Fibroblast of villous mesenchyme (primary cell): ENCODE data around the gene RFX6. TPM values are rescaled to one million over a fixed set of nuclear protein-coding genes. Genes with fewer than 3 reads are reported as not detected.

Experiments
- DNase-seq: peaks from one replicate; pipeline ENCODE4 v3.0.0-alpha.2; 2010; ENCODE audit warnings: low read depth
- H3K4me3 ChIP-seq: 2 replicates; pipeline ENCODE4 v1.5.1; 2011; ENCODE audit warnings: low read depth, mild to moderate bottlenecking, low read length
- CTCF ChIP-seq: IDR thresholded peaks from 2 replicates; pipeline ENCODE4 v1.5.1; 2012; ENCODE audit warnings: low read depth, mild to moderate bottlenecking, low read length; ENCODE audit not compliant: insufficient read depth
- total RNA-seq: library from RNA; depleted of rRNA; stranded (reverse); fragments of >200 nt; gene quantifications from 2 replicates; pipeline ENCODE4 v1.2.3, GENCODE V29; 2012

Gene RFX6
- total RNA-seq, 1 donor = not detected

- DNase-seq = peak; percentile 32
- no peak for TF ChIP-seq CTCF
- H3K4me3 ChIP-seq = no peak overlapping the region
Measured at GRCh38 chr6:116842459-116842858, 34.6 kb upstream of the RFX6 start.

DNA sequence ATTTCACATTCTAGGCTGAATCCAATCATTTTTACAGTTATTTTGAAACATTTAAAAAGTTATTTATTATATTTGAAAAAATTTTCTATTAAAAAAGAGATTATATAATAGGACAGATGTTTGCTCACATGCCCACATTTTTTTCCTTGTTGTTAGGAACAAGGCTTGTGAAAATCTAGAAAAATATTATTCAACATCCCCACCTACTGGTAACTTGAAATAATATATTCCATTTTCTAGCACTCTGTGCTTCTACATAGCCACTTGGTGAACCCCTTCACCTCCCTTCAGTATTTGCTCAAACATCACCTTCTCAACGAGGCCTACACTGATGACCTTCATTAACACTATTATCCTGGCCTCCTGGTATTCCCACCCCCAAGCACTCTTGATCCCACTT is 29.8 kb upstream of the RFX6 start:
- H3K4me3 ChIP-seq = no peak overlapping the region
- peak; percentile 18 for TF ChIP-seq CTCF
- DNase-seq = peak; percentile 43

- no peak for DNase-seq
- H3K4me3 ChIP-seq = no peak overlapping the region
- TF ChIP-seq CTCF = no peak
Measured at GRCh38 chr6:116858060-116858459, 19.0 kb upstream of the RFX6 start.

GRCh38 chr6:116859264-116859663 is 17.8 kb upstream of the RFX6 start:
- DNase-seq = no peak
- TF ChIP-seq CTCF = no peak
- no peak overlapping the region for H3K4me3 ChIP-seq

DNA sequence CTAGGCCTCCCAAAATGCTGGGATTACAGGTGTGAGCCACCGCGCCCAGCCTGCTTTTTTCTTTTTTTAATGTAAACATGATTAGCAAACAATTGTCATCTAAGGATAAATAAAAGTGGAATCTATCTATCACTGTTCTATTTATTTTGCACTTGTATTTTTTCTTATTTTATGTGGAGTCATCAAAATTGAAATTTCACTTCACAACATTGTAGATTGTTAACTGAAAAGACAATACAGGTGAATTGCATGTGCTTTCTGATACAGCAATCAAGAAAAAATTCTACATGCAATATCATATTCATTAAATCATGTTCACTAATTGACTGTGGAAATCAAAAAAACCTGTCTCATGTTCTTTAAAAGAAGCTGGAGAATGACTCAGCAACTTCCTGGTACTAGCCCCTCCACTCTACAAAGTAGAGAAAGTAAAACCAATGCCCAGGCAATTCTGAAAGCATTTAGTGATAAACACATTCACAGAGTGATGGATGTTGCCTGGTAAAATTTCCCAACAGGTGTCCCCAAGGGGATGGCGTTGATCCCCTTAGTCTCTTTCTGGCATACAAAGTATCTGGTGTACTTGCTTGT is 10.7 kb upstream of the RFX6 start:
- no peak overlapping the region for H3K4me3 ChIP-seq
- no peak for TF ChIP-seq CTCF
- no peak for DNase-seq

- DNase-seq = no peak
- no peak overlapping the region for H3K4me3 ChIP-seq
- TF ChIP-seq CTCF = no peak
Measured at GRCh38 chr6:116872771-116873170, 4.3 kb upstream of the RFX6 start.

GRCh38 chr6:116876107-116876506 is 935 bp upstream of the RFX6 start:
- no peak overlapping the region for H3K4me3 ChIP-seq
- no peak for DNase-seq
- no peak for TF ChIP-seq CTCF
